GM12878 (cell line): ENCODE data around the gene GSAP. TPM values are rescaled to one million over a fixed set of nuclear protein-coding genes. Genes with fewer than 3 reads are reported as not detected.

Source experiments
- BACH1 ChIP-seq: fragments of 450-650 bp; IDR thresholded peaks from 2 replicates; pipeline ENCODE4 v1.6.1; 2017; ENCODE audit warnings: mild to moderate bottlenecking, borderline replicate concordance
- BRCA1 ChIP-seq: IDR thresholded peaks from 2 replicates; pipeline ENCODE4 v1.6.1; 2011; ENCODE audit warnings: low read depth, low read length, improper control_type of control experiment
- CBFB ChIP-seq: IDR thresholded peaks from 2 replicates; pipeline ENCODE4 v1.6.1; 2016; ENCODE audit warnings: antibody characterized with exemption, low read depth
- CHD4 ChIP-seq: fragments of 200-600 bp; sonication (generic); IDR thresholded peaks from 2 replicates; pipeline ENCODE4 v1.6.1; 2016; ENCODE audit warnings: mild to moderate bottlenecking
- DPF2 ChIP-seq: fragments of 450-650 bp; IDR thresholded peaks from 2 replicates; pipeline ENCODE4 v1.6.1; 2017; ENCODE audit warnings: mild to moderate bottlenecking
- FOXK2 ChIP-seq: fragments of 450-650 bp; IDR thresholded peaks from 2 replicates; pipeline ENCODE4 v1.6.1; 2017; ENCODE audit warnings: mild to moderate bottlenecking, moderate library complexity
- IKZF1 ChIP-seq: fragments of 450-650 bp; conservative IDR thresholded peaks from 2 replicates; pipeline ENCODE4 v1.6.1; 2017; ENCODE audit warnings: antibody characterized with exemption, mild to moderate bottlenecking
- MTA3 ChIP-seq: IDR thresholded peaks from 2 replicates; pipeline ENCODE4 v1.6.1; 2012; ENCODE audit warnings: low read length, inconsistent platforms, borderline replicate concordance
- NFXL1 ChIP-seq: fragments of 450-650 bp; IDR thresholded peaks from 2 replicates; pipeline ENCODE4 v1.6.1; 2017; ENCODE audit warnings: antibody characterized with exemption, mild to moderate bottlenecking, borderline replicate concordance
- NR2C2 ChIP-seq: IDR thresholded peaks from 2 replicates; pipeline ENCODE4 v1.6.1; 2011; ENCODE audit warnings: borderline replicate concordance, low read depth; ENCODE audit not compliant: control insufficient read depth, insufficient read length
- NRF1 ChIP-seq: conservative IDR thresholded peaks from 2 replicates; pipeline ENCODE4 v1.6.1; 2011; ENCODE audit warnings: mild to moderate bottlenecking, low read depth, low read length, improper control_type of control experiment
- PAX5 ChIP-seq: IDR thresholded peaks from 2 replicates; pipeline ENCODE4 v1.6.1; 2011; ENCODE audit warnings: low read depth, low read length, borderline replicate concordance
- RAD51 ChIP-seq: fragments of 450-650 bp; IDR thresholded peaks from 2 replicates; pipeline ENCODE4 v1.6.1; 2016; ENCODE audit warnings: moderate library complexity, mild to moderate bottlenecking, inconsistent platforms
- RBBP5 ChIP-seq: fragments of 200-600 bp; sonication (generic); conservative IDR thresholded peaks from 2 replicates; pipeline ENCODE4 v1.6.1; 2016
- SMAD1 ChIP-seq: fragments of 450-650 bp; IDR thresholded peaks from 2 replicates; pipeline ENCODE4 v1.6.1; 2018; ENCODE audit warnings: mild to moderate bottlenecking, low read depth; ENCODE audit not compliant: partially characterized antibody
- SMARCA5 ChIP-seq: fragments of 450-650 bp; IDR thresholded peaks from 2 replicates; pipeline ENCODE4 v1.6.1; 2017; ENCODE audit warnings: mild to moderate bottlenecking
- SREBF1 ChIP-seq: IDR thresholded peaks from 2 replicates; pipeline ENCODE4 v1.6.1; 2012; ENCODE audit warnings: mild to moderate bottlenecking, low read length
- TARDBP ChIP-seq: IDR thresholded peaks from 2 replicates; pipeline ENCODE4 v1.6.1; 2016; ENCODE audit warnings: borderline replicate concordance
- TCF12 ChIP-seq: IDR thresholded peaks from 2 replicates; pipeline ENCODE4 v1.6.1; 2011; ENCODE audit warnings: low read depth, mild to moderate bottlenecking, low read length
- YY1 ChIP-seq: IDR thresholded peaks from 2 replicates; pipeline ENCODE4 v1.6.1; 2011; ENCODE audit warnings: low read depth, mild to moderate bottlenecking, low read length
- ZNF274 ChIP-seq: IDR thresholded peaks from one replicate; pipeline ENCODE4 v1.8.0; 2011; ENCODE audit not compliant: insufficient read length, insufficient read depth
- ZSCAN29 ChIP-seq: fragments of 450-650 bp; IDR thresholded peaks from 2 replicates; pipeline ENCODE4 v1.6.1; 2017; ENCODE audit warnings: mild to moderate bottlenecking, moderate library complexity
- polyA plus RNA-seq, 11 experiments: library from polyadenylated mRNA; depleted of rRNA in 4 of 11; unstranded in 6 of 11; stranded (reverse) in 5 of 11; fragments of >200 nt; fragmentation: Nextera tagmentation in 4 of 11; fragmentation: Illumina TruSeq in 1 of 11; extraction: Ambion mirVana in 4 of 11; extraction: Trizol in 1 of 11; gene quantifications; 1 replicate in 1 of 11; 2 replicates in 10 of 11; pipeline versions ENCODE4 v1.2.1 to v1.2.3, GENCODE V29; 2011 to 2016; ENCODE audit warnings: inconsistent platforms in 2 of 11, missing spikeins in 2 of 11, low read depth in 1 of 11
- total RNA-seq, 4 experiments: library from RNA; depleted of rRNA in 3 of 4; stranded (reverse); fragments of >200 nt in 3 of 4; fragmentation: Illumina TruSeq in 1 of 4; extraction: Trizol in 1 of 4; gene quantifications; 2 replicates each; pipeline versions ENCODE4 v1.2.1 to v1.2.3, GENCODE V29; 2013 to 2021
- TF ChIP-seq, protein P1 (sequence below): IDR thresholded peaks from 2 replicates; pipeline ENCODE4 v1.6.1; 2012; ENCODE audit warnings: improper control_type of control experiment, low read depth, low read length; ENCODE audit not compliant: insufficient replicate concordance
- TF ChIP-seq, protein P2 (sequence below): fragments of 450-650 bp; conservative IDR thresholded peaks from 2 replicates; pipeline ENCODE4 v1.6.1; 2017; ENCODE audit warnings: mild to moderate bottlenecking, moderate library complexity

The GSAP gene
- total and polyA plus RNA-seq, 10 of the 15 experiments (the other 5 are each of a cell fraction or from before 2014, with no cell fraction given), result 6.6 to 38.1 (median 21.8) TPM

DNA sequence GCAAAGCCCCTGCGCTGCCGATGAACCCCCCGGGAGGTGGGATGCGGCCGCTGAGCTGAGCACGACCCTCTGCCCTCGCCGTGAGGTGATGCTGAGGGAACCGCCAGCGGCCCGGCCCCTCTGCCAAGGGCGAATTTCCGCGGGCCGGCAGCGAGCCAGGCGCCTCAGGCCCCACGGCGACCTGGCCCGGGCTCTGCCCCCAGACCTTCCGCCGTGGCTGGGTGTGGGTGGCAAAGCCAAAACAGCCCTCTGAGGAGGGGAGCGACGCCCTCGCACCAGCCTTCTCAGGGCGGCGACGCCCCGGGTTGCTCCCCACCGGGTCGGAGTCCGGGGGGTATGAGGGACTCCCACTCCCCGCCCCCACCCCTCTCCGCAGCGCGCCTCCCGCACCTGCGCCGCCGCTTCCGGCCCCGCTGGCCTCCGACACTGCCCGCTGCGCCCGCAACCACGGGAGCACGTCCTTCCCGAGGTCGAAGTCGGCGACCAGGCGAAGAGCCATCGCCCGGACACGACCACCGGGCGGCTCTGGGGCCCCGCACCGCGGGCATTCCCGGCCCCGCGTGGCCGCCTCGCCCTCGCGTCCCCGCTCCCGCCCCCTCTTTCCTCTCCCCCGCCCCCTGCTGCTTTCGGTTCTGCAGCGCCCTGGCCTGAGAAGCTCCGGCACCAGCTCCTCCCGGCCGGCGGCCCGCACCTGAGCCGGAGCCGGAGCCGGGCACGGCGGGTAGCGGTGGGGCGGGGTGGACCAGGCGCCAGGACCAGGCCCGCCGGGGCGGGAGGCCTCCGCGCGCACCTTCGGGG lies at the start of gene GSAP (continued):
- TF ChIP-seq BRCA1, result no peak
- TF ChIP-seq RAD51, result no peak
- TF ChIP-seq CHD4, result no peak
- no peak for TF ChIP-seq MTA3
- no peak for TF ChIP-seq SREBF1
- no peak for TF ChIP-seq PAX5
- 0 out of 2 replicates have a peak, but pooled peaks have one; percentile 37 for TF ChIP-seq TCF12
- TF ChIP-seq IKZF1, result peak; percentile 75
- no peak for TF ChIP-seq CBFB
- 0 out of 2 replicates have a peak, but pooled peaks have one; percentile 71 for TF ChIP-seq SMARCA5
- no peak for TF ChIP-seq NRF1
- TF ChIP-seq YY1, result peak; percentile 55; the same call in 1 of the 2 replicates
- no peak for TF ChIP-seq TARDBP
- TF ChIP-seq, protein P1, sequence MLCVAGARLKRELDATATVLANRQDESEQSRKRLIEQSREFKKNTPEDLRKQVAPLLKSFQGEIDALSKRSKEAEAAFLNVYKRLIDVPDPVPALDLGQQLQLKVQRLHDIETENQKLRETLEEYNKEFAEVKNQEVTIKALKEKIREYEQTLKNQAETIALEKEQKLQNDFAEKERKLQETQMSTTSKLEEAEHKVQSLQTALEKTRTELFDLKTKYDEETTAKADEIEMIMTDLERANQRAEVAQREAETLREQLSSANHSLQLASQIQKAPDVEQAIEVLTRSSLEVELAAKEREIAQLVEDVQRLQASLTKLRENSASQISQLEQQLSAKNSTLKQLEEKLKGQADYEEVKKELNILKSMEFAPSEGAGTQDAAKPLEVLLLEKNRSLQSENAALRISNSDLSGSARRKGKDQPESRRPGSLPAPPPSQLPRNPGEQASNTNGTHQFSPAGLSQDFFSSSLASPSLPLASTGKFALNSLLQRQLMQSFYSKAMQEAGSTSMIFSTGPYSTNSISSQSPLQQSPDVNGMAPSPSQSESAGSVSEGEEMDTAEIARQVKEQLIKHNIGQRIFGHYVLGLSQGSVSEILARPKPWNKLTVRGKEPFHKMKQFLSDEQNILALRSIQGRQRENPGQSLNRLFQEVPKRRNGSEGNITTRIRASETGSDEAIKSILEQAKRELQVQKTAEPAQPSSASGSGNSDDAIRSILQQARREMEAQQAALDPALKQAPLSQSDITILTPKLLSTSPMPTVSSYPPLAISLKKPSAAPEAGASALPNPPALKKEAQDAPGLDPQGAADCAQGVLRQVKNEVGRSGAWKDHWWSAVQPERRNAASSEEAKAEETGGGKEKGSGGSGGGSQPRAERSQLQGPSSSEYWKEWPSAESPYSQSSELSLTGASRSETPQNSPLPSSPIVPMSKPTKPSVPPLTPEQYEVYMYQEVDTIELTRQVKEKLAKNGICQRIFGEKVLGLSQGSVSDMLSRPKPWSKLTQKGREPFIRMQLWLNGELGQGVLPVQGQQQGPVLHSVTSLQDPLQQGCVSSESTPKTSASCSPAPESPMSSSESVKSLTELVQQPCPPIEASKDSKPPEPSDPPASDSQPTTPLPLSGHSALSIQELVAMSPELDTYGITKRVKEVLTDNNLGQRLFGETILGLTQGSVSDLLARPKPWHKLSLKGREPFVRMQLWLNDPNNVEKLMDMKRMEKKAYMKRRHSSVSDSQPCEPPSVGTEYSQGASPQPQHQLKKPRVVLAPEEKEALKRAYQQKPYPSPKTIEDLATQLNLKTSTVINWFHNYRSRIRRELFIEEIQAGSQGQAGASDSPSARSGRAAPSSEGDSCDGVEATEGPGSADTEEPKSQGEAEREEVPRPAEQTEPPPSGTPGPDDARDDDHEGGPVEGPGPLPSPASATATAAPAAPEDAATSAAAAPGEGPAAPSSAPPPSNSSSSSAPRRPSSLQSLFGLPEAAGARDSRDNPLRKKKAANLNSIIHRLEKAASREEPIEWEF, result no peak
- TF ChIP-seq ZSCAN29, result no peak
- TF ChIP-seq NR2C2, result no peak
- no peak for TF ChIP-seq NFXL1
- 0 out of 2 replicates have a peak, but pooled peaks have one; percentile 79 for TF ChIP-seq DPF2
- TF ChIP-seq BACH1, result peak; percentile 9; the same call in 1 of the 2 replicates
- TF ChIP-seq, protein P2, sequence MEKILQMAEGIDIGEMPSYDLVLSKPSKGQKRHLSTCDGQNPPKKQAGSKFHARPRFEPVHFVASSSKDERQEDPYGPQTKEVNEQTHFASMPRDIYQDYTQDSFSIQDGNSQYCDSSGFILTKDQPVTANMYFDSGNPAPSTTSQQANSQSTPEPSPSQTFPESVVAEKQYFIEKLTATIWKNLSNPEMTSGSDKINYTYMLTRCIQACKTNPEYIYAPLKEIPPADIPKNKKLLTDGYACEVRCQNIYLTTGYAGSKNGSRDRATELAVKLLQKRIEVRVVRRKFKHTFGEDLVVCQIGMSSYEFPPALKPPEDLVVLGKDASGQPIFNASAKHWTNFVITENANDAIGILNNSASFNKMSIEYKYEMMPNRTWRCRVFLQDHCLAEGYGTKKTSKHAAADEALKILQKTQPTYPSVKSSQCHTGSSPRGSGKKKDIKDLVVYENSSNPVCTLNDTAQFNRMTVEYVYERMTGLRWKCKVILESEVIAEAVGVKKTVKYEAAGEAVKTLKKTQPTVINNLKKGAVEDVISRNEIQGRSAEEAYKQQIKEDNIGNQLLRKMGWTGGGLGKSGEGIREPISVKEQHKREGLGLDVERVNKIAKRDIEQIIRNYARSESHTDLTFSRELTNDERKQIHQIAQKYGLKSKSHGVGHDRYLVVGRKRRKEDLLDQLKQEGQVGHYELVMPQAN, result 0 out of 2 replicates have a peak, but pooled peaks have one; percentile 13
- no peak for TF ChIP-seq RBBP5
- no peak for TF ChIP-seq SMAD1
- TF ChIP-seq ZNF274, result no peak
- TF ChIP-seq FOXK2, result no peak
